Lower lobe of right lung (tissue), 2 donors: ENCODE data around the gene HELZ. TPM values are rescaled to one million over a fixed set of nuclear protein-coding genes. Genes with fewer than 3 reads are reported as not detected.
"Not testable (repeated sequence)": the region's sequence is repeated elsewhere in the genome, so short reads cannot be mapped to it uniquely, and the experiment has no call there.

Experiments used
- ATAC-seq, 2 donors: fragments of 200-7000 bp; cut with Tn5 transposase; one replicate each; pipeline ENCODE4 v1.9.1; 2020 to 2022; ENCODE audit warnings: mild to moderate bottlenecking in 2 of 2, moderate library complexity in 2 of 2
- DNase-seq: peaks from one replicate; pipeline ENCODE4 v3.0.0-alpha.2; 2020
- H3K27ac ChIP-seq: fragments of 200-600 bp; one replicate; pipeline ENCODE4 v1.8.0; 2022
- H3K27me3 ChIP-seq: fragments of 200-600 bp; one replicate; pipeline ENCODE4 v1.8.0; 2022; ENCODE audit warnings: low read depth
- H3K36me3 ChIP-seq: fragments of 200-600 bp; one replicate; pipeline ENCODE4 v1.8.0; 2022; ENCODE audit warnings: mild to moderate bottlenecking
- H3K4me1 ChIP-seq: fragments of 200-600 bp; one replicate; pipeline ENCODE4 v1.8.0; 2022
- H3K4me3 ChIP-seq: fragments of 200-600 bp; one replicate; pipeline ENCODE4 v1.8.0; 2022; ENCODE audit warnings: mild to moderate bottlenecking
- H3K9me3 ChIP-seq: fragments of 200-600 bp; one replicate; pipeline ENCODE4 v1.8.0; 2022
- CTCF ChIP-seq: fragments of 200-600 bp; IDR thresholded peaks from one replicate; pipeline ENCODE4 v1.8.0; 2022; ENCODE audit warnings: antibody characterized with exemption, mild to moderate bottlenecking
- intact Hi-C: fragments of 100-400 bp; cut with DNase I; formaldehyde crosslinking; loops from one replicate; pipeline ENCODE4 v1.11.0; 2022
- total RNA-seq: library from RNA; stranded (reverse); fragmentation: NEBNext Ultra II Directional; extraction: Animal tissue kit (Norgen Biotek cat#: 25700); gene quantifications from one replicate; pipeline ENCODE4 v1.2.1, GENCODE V29; 2021
- donor health status: DM: no; HTN: yes; CAD: no; lungs with severe emphysema.

Gene HELZ
- total RNA-seq, 1 donor from 2014 or later = 68.9 TPM

- peaks cover 5% of the 10 kb centered on the region for H3K4me1 ChIP-seq
- no peak overlapping the region for H3K27ac ChIP-seq
- DNase-seq = no peak
- TF ChIP-seq CTCF = no peak
- no peak for ATAC-seq
- no peaks in the 10 kb centered on the region for H3K9me3 ChIP-seq
- no peaks in the 10 kb centered on the region for H3K36me3 ChIP-seq
- intact Hi-C loops = no loop called here
- H3K4me3 ChIP-seq = no peak overlapping the region
- H3K27me3 ChIP-seq = no peaks in the 10 kb centered on the region
Measured at GRCh38 chr17:67098006-67098405, 147.0 kb downstream of the HELZ start.

- DNase-seq = no peak
- intact Hi-C loops = no loop called here
- H3K4me1 ChIP-seq = no peaks in the 10 kb centered on the region
- no peak overlapping the region for H3K27ac ChIP-seq
- H3K27me3 ChIP-seq = no peaks in the 10 kb centered on the region
- TF ChIP-seq CTCF = no peak
- peaks cover 7% of the 10 kb centered on the region for H3K36me3 ChIP-seq
- no peak overlapping the region for H3K4me3 ChIP-seq
- no peaks in the 10 kb centered on the region for H3K9me3 ChIP-seq
- no peak for ATAC-seq
Measured at GRCh38 chr17:67096609-67097008, 148.4 kb downstream of the HELZ start.

DNA sequence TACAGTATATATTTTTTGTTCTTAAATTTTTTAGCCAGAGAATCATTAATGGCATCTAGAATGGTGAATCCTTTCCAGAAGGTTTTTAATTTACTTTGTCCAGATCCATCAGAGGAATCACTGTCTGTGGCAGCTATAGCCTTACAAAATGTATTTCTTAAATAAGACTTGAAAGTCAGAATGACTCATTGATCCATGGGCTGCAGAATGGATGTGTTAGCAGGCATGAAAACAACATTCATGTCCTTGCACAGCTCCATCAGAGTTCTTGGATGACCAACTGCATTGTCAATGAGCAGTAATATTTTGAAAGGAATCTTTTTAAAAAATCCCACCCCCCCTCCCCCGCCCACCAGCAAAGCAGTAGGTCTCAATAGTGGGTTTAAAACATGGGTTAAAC lies 149.2 kb downstream of the HELZ start:
- Histone ChIP-seq H3K27me3 (no peaks in the 10 kb centered on the region), H3K4me1 (no peaks in the 10 kb centered on the region), H3K9me3 (no peaks in the 10 kb centered on the region), H3K27ac (no peak overlapping the region), H3K36me3 (peaks cover 8% of the 10 kb centered on the region), H3K4me3 (no peak overlapping the region)
- intact Hi-C loops = no loop called here
- DNase-seq = no peak
- TF ChIP-seq CTCF = no peak
- no peak for ATAC-seq

GRCh38 chr17:67095291-67095690 lies 149.7 kb downstream of the HELZ start:
- H3K27me3 ChIP-seq, H3K27ac ChIP-seq, H3K36me3 ChIP-seq, H3K4me3 ChIP-seq, H3K4me1 ChIP-seq, DNase-seq, intact Hi-C loops, H3K9me3 ChIP-seq, ATAC-seq: not testable (repeated sequence)

GRCh38 chr17:67093348-67093747 lies 151.6 kb downstream of the HELZ start:
- ATAC-seq (no peak), DNase-seq (no peak)
- no peaks in the 10 kb centered on the region for H3K27me3 ChIP-seq
- no peaks in the 10 kb centered on the region for H3K9me3 ChIP-seq
- intact Hi-C loops = no loop called here
- H3K27ac ChIP-seq = no peak overlapping the region
- H3K4me1 ChIP-seq = no peaks in the 10 kb centered on the region
- TF ChIP-seq CTCF = no peak
- H3K36me3 ChIP-seq = peaks cover 8% of the 10 kb centered on the region
- no peak overlapping the region for H3K4me3 ChIP-seq

GRCh38 chr17:67092710-67093109 lies 152.3 kb downstream of the HELZ start:
- not testable (repeated sequence) for H3K27ac ChIP-seq, H3K36me3 ChIP-seq, H3K27me3 ChIP-seq

DNA sequence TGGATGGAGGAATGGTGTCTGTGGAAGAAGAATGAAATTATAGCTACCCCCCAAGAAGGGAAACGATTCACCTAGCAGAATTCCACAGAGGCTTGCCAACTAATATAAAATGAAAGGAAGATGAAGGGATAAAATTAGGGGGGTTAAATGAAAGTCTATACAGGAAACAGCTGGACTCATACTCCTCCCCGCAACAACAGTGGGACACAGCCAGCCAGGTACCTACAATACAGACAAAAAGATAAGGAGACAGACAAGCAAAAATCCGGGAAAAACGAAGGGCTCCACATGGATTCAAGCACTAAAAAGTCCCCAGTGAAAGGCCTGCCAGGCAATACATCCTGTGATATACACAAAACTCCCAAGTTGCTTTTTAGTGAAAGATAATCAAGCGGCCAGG lies 152.7 kb downstream of the HELZ start:
- TF ChIP-seq CTCF = no peak
- intact Hi-C loops = no loop called here
- H3K36me3 ChIP-seq = peaks cover 10% of the 10 kb centered on the region
- H3K27me3 ChIP-seq = no peaks in the 10 kb centered on the region
- DNase-seq (no peak), ATAC-seq (no peak)
- H3K27ac ChIP-seq = no peak overlapping the region
- H3K4me3 ChIP-seq = no peak overlapping the region
- no peaks in the 10 kb centered on the region for H3K9me3 ChIP-seq
- H3K4me1 ChIP-seq = no peaks in the 10 kb centered on the region

More at GRCh38 chr17:67092710-67093109, 152.3 kb downstream of the HELZ start:
- DNase-seq, H3K4me1 ChIP-seq, intact Hi-C loops, H3K9me3 ChIP-seq, H3K4me3 ChIP-seq, ATAC-seq: not testable (repeated sequence)
